GM18951 (cell line): ENCODE results near the gene EME1.
A peak's percentile ranks its signal among the peaks of the same experiment; 100 is the strongest.
"Not testable (repeated sequence)": the region's sequence is repeated elsewhere in the genome, so short reads cannot be mapped to it uniquely, and the experiment has no call there.

Experiments used
- POLR2A ChIP-seq: IDR thresholded peaks from 4 replicates; pipeline ENCODE4 v1.6.1; 2011; ENCODE audit warnings: mild to moderate bottlenecking; ENCODE audit not compliant: insufficient read length, insufficient read depth; ENCODE audit errors: extremely low read depth
- in situ Hi-C: fragments of 300-500 bp; cut with MboI; formaldehyde crosslinking; loops from one replicate; pipeline ENCODE4 v1.12.0; 2022; ENCODE audit warnings: low sequenced_read_pairs, mixed read lengths, inconsistent platforms; ENCODE audit not compliant: unreplicated experiment

The EME1 gene

GRCh38 chr17:50372758-50373556 lies at the start of gene EME1, which contains the start of gene MRPL27:
EME1 (plus strand) TSS chr17:50373229; CDS start chr17:50375209, 1,980 bp downstream.
MRPL27 (minus strand) TSS chr17:50373184; CDS start chr17:50373170, 14 bp downstream.
- TF ChIP-seq POLR2A: peak; percentile 90
- in situ Hi-C loops: no loop called here

- in situ Hi-C loops: no loop called here
- TF ChIP-seq POLR2A: no peak
Observed at GRCh38 chr17:50325906-50326305, 47.1 kb upstream of the EME1 start.

- TF ChIP-seq POLR2A: no peak
- in situ Hi-C loops: no loop called here
Observed at GRCh38 chr17:50326831-50327364, 46.1 kb upstream of the EME1 start.

GRCh38 chr17:50328363-50329325 lies 44.4 kb upstream of the EME1 start:
- in situ Hi-C loops: no loop called here
- TF ChIP-seq POLR2A: no peak

- no peak for TF ChIP-seq POLR2A
- in situ Hi-C loops: no loop called here
Observed at GRCh38 chr17:50329716-50330115, 43.3 kb upstream of the EME1 start.

- in situ Hi-C loops: no loop called here
- no peak for TF ChIP-seq POLR2A
Observed at GRCh38 chr17:50330151-50330775, 42.8 kb upstream of the EME1 start.

- in situ Hi-C loops: no loop called here
- TF ChIP-seq POLR2A: no peak
Observed at GRCh38 chr17:50331085-50331791, 41.8 kb upstream of the EME1 start.

- TF ChIP-seq POLR2A: no peak
- in situ Hi-C loops: no loop called here
Observed at GRCh38 chr17:50332196-50332595, 40.8 kb upstream of the EME1 start.

GRCh38 chr17:50333291-50334057 lies 39.6 kb upstream of the EME1 start:
- in situ Hi-C loops: not testable (repeated sequence)

- no peak for TF ChIP-seq POLR2A
- in situ Hi-C loops: no loop called here
Observed at GRCh38 chr17:50337956-50338355, 35.1 kb upstream of the EME1 start.

- TF ChIP-seq POLR2A: no peak
- in situ Hi-C loops: no loop called here
Observed at GRCh38 chr17:50338645-50339044, 34.4 kb upstream of the EME1 start.

GRCh38 chr17:50339381-50339780 lies 33.6 kb upstream of the EME1 start:
- in situ Hi-C loops: no loop called here
- TF ChIP-seq POLR2A: no peak
